C4-2B (cell line): Measurements from ENCODE around the gene PTPRR.

Experiments
- ZFX ChIP-seq: fragments of 450-650 bp; IDR thresholded peaks from 2 replicates; pipeline ENCODE4 v1.6.1; 2017
- TF ChIP-seq, protein P1 (sequence below): fragments of 450-650 bp; conservative IDR thresholded peaks from 2 replicates; pipeline ENCODE4 v1.5.1; 2017; ENCODE audit warnings: mild to moderate bottlenecking

DNA sequence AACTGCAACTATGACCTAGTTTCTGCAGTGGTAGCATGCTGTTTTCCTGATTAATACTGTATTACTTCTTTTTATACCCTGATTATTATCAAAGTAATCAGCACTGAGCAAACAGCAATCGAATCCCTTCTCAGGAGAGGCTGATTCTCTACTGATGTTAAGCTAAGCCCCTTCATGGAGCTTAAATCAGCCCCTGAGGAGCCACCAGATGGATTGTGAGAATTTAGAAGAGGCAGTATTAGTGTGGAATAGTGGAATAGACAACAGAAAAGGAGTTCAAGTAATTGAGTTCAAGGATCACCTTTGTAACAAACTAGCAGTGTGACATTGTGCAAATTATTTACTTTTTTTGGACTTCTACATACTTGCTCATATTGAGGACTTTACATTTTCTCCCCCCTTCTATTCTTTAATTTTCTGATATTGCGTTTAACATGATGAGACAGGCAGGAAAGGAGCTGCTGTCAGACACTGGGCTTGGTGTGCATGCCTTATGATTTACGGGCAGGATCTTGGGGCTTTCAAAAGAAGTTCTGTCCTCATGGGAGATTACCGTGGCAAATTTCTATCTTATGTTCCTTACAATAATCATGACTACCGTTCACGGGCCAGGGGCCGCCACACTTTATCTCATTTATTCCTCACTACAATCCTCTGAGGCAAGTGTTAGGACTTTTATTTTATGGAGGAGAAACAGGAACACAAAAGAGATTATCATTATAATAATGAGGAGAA, 68.0 kb downstream of the PTPRR start:
- TF ChIP-seq, protein P1, sequence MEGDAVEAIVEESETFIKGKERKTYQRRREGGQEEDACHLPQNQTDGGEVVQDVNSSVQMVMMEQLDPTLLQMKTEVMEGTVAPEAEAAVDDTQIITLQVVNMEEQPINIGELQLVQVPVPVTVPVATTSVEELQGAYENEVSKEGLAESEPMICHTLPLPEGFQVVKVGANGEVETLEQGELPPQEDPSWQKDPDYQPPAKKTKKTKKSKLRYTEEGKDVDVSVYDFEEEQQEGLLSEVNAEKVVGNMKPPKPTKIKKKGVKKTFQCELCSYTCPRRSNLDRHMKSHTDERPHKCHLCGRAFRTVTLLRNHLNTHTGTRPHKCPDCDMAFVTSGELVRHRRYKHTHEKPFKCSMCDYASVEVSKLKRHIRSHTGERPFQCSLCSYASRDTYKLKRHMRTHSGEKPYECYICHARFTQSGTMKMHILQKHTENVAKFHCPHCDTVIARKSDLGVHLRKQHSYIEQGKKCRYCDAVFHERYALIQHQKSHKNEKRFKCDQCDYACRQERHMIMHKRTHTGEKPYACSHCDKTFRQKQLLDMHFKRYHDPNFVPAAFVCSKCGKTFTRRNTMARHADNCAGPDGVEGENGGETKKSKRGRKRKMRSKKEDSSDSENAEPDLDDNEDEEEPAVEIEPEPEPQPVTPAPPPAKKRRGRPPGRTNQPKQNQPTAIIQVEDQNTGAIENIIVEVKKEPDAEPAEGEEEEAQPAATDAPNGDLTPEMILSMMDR, result no peak
- TF ChIP-seq ZFX, result no peak
